Measurements from ENCODE around the gene SMCHD1. TPM values are rescaled to one million over a fixed set of nuclear protein-coding genes. Genes with fewer than 3 reads are reported as not detected.
"Not testable (repeated sequence)": the region's sequence is repeated elsewhere in the genome, so short reads cannot be mapped to it uniquely, and the experiment has no call there.

Gene SMCHD1
- total and polyA plus RNA-seq, 2 donors = 26.6 to 87.8 TPM

- H3K27ac ChIP-seq (ENCODE audit: low read depth in 1 of 2, low read length in 1 of 2) = no peak overlapping the region
Measured at GRCh38 chr18:2823966-2824365, 168.4 kb downstream of the SMCHD1 start.

GRCh38 chr18:2824865-2825264, 169.3 kb downstream of the SMCHD1 start:
- no peaks in the 10 kb centered on the region for H3K27me3 ChIP-seq (ENCODE audit: control insufficient read depth in 2 of 2, insufficient read depth in 1 of 2, low read length in 1 of 2)

More at GRCh38 chr18:2823966-2824365, 168.4 kb downstream of the SMCHD1 start:
- DNase-seq (ENCODE audit: low read depth in 6 of 9, low spot score in 9 of 9) = no peak
- WGBS = 96% methylated on average over 2 of the region's 2 CpGs
- no peaks in the 10 kb centered on the region for H3K36me3 ChIP-seq (ENCODE audit: control insufficient read depth in 2 of 2, insufficient read depth in 2 of 2, low read length in 1 of 2)
- H3K4me1 ChIP-seq (ENCODE audit: control insufficient read depth in 2 of 2, insufficient read depth in 2 of 2, low read length in 2 of 2) = no peaks in the 10 kb centered on the region
- no peak overlapping the region for H3K4me3 ChIP-seq (ENCODE audit: low read length in 2 of 2)
- H3K9me3 ChIP-seq (ENCODE audit: control insufficient read depth in 2 of 2, insufficient read depth in 1 of 2, low read length in 1 of 2) = no peaks in the 10 kb centered on the region
- H3K27me3 ChIP-seq (ENCODE audit: control insufficient read depth in 2 of 2, insufficient read depth in 1 of 2, low read length in 1 of 2) = no peaks in the 10 kb centered on the region

GRCh38 chr18:2825613-2826175, 170.2 kb downstream of the SMCHD1 start:
- no peaks in the 10 kb centered on the region for H3K36me3 ChIP-seq (ENCODE audit: control insufficient read depth in 2 of 2, insufficient read depth in 2 of 2, low read length in 1 of 2)
- DNase-seq (ENCODE audit: low read depth in 6 of 9, low spot score in 9 of 9) = no peak
- H3K9me3 ChIP-seq (ENCODE audit: control insufficient read depth in 2 of 2, insufficient read depth in 1 of 2, low read length in 1 of 2) = no peaks in the 10 kb centered on the region
- H3K4me1 ChIP-seq (ENCODE audit: control insufficient read depth in 2 of 2, insufficient read depth in 2 of 2, low read length in 2 of 2) = no peaks in the 10 kb centered on the region
- no peak overlapping the region for H3K4me3 ChIP-seq (ENCODE audit: low read length in 2 of 2)
- no peaks in the 10 kb centered on the region for H3K27me3 ChIP-seq (ENCODE audit: control insufficient read depth in 2 of 2, insufficient read depth in 1 of 2, low read length in 1 of 2)
- H3K27ac ChIP-seq (ENCODE audit: low read depth in 1 of 2, low read length in 1 of 2) = no peak overlapping the region
- 98% methylated on average over 3 of the region's 3 CpGs for WGBS

More at GRCh38 chr18:2824865-2825264, 169.3 kb downstream of the SMCHD1 start:
- H3K9me3 ChIP-seq (ENCODE audit: control insufficient read depth in 2 of 2, insufficient read depth in 1 of 2, low read length in 1 of 2) = no peaks in the 10 kb centered on the region
- DNase-seq (ENCODE audit: low read depth in 6 of 9, low spot score in 9 of 9) = no peak
- no peak overlapping the region for H3K4me3 ChIP-seq (ENCODE audit: low read length in 2 of 2)
- WGBS = 96% methylated on average over 5 of the region's 5 CpGs
- H3K27ac ChIP-seq (ENCODE audit: low read depth in 1 of 2, low read length in 1 of 2) = no peak overlapping the region
- no peaks in the 10 kb centered on the region for H3K4me1 ChIP-seq (ENCODE audit: control insufficient read depth in 2 of 2, insufficient read depth in 2 of 2, low read length in 2 of 2)
- no peaks in the 10 kb centered on the region for H3K36me3 ChIP-seq (ENCODE audit: control insufficient read depth in 2 of 2, insufficient read depth in 2 of 2, low read length in 1 of 2)

- Histone ChIP-seq H3K27me3 (ENCODE audit: control insufficient read depth in 2 of 2, insufficient read depth in 1 of 2, low read length in 1 of 2) (no peaks in the 10 kb centered on the region), H3K36me3 (ENCODE audit: control insufficient read depth in 2 of 2, insufficient read depth in 2 of 2, low read length in 1 of 2) (no peaks in the 10 kb centered on the region), H3K9me3 (ENCODE audit: control insufficient read depth in 2 of 2, insufficient read depth in 1 of 2, low read length in 1 of 2) (no peaks in the 10 kb centered on the region), H3K27ac (ENCODE audit: low read depth in 1 of 2, low read length in 1 of 2) (no peak overlapping the region), H3K4me1 (ENCODE audit: control insufficient read depth in 2 of 2, insufficient read depth in 2 of 2, low read length in 2 of 2) (no peaks in the 10 kb centered on the region), H3K4me3 (ENCODE audit: low read length in 2 of 2) (no peak overlapping the region)
- DNase-seq (ENCODE audit: low read depth in 6 of 9, low spot score in 9 of 9) = no peak
- 93% methylated on average over 10 of the region's 10 CpGs for WGBS
Measured at GRCh38 chr18:2826581-2826980, 171.1 kb downstream of the SMCHD1 start.

- no peaks in the 10 kb centered on the region for H3K9me3 ChIP-seq (ENCODE audit: control insufficient read depth in 2 of 2, insufficient read depth in 1 of 2, low read length in 1 of 2)
Measured at GRCh38 chr18:2827061-2827460, 171.5 kb downstream of the SMCHD1 start.

GRCh38 chr18:2836118-2836517, 180.6 kb downstream of the SMCHD1 start:
- 97% methylated on average over 3 of the region's 3 CpGs for WGBS
- H3K36me3 ChIP-seq (ENCODE audit: control insufficient read depth in 2 of 2, insufficient read depth in 2 of 2, low read length in 1 of 2); H3K9me3 ChIP-seq (ENCODE audit: control insufficient read depth in 2 of 2, insufficient read depth in 1 of 2, low read length in 1 of 2); H3K27ac ChIP-seq (ENCODE audit: low read depth in 1 of 2, low read length in 1 of 2); H3K27me3 ChIP-seq (ENCODE audit: control insufficient read depth in 2 of 2, insufficient read depth in 1 of 2, low read length in 1 of 2); H3K4me1 ChIP-seq (ENCODE audit: control insufficient read depth in 2 of 2, insufficient read depth in 2 of 2, low read length in 2 of 2); DNase-seq (ENCODE audit: low read depth in 6 of 9, low spot score in 9 of 9); H3K4me3 ChIP-seq (ENCODE audit: low read length in 2 of 2): not testable (repeated sequence)

More at GRCh38 chr18:2827061-2827460, 171.5 kb downstream of the SMCHD1 start:
- Histone ChIP-seq H3K36me3 (ENCODE audit: control insufficient read depth in 2 of 2, insufficient read depth in 2 of 2, low read length in 1 of 2) (no peaks in the 10 kb centered on the region), H3K27me3 (ENCODE audit: control insufficient read depth in 2 of 2, insufficient read depth in 1 of 2, low read length in 1 of 2) (no peaks in the 10 kb centered on the region), H3K4me3 (ENCODE audit: low read length in 2 of 2) (no peak overlapping the region), H3K4me1 (ENCODE audit: control insufficient read depth in 2 of 2, insufficient read depth in 2 of 2, low read length in 2 of 2) (no peaks in the 10 kb centered on the region), H3K27ac (ENCODE audit: low read depth in 1 of 2, low read length in 1 of 2) (no peak overlapping the region)
- no peak for DNase-seq (ENCODE audit: low read depth in 6 of 9, low spot score in 9 of 9)
- WGBS = 94% methylated on average over 5 of the region's 5 CpGs

- H3K4me1 ChIP-seq (ENCODE audit: control insufficient read depth in 2 of 2, insufficient read depth in 2 of 2, low read length in 2 of 2); H3K4me3 ChIP-seq (ENCODE audit: low read length in 2 of 2); H3K27me3 ChIP-seq (ENCODE audit: control insufficient read depth in 2 of 2, insufficient read depth in 1 of 2, low read length in 1 of 2); H3K27ac ChIP-seq (ENCODE audit: low read depth in 1 of 2, low read length in 1 of 2); H3K36me3 ChIP-seq (ENCODE audit: control insufficient read depth in 2 of 2, insufficient read depth in 2 of 2, low read length in 1 of 2); DNase-seq (ENCODE audit: low read depth in 6 of 9, low spot score in 9 of 9); H3K9me3 ChIP-seq (ENCODE audit: control insufficient read depth in 2 of 2, insufficient read depth in 1 of 2, low read length in 1 of 2): not testable (repeated sequence)
Measured at GRCh38 chr18:2837290-2837689, 181.8 kb downstream of the SMCHD1 start.

GRCh38 chr18:2839202-2839601, 183.7 kb downstream of the SMCHD1 start:
- no peaks in the 10 kb centered on the region for H3K4me1 ChIP-seq (ENCODE audit: control insufficient read depth in 2 of 2, insufficient read depth in 2 of 2, low read length in 2 of 2)
- H3K27ac ChIP-seq (ENCODE audit: low read depth in 1 of 2, low read length in 1 of 2) = no peak overlapping the region
- no peaks in the 10 kb centered on the region for H3K9me3 ChIP-seq (ENCODE audit: control insufficient read depth in 2 of 2, insufficient read depth in 1 of 2, low read length in 1 of 2)
- H3K4me3 ChIP-seq (ENCODE audit: low read length in 2 of 2) = no peak overlapping the region
- 93% methylated on average over 8 of the region's 8 CpGs for WGBS
- H3K36me3 ChIP-seq (ENCODE audit: control insufficient read depth in 2 of 2, insufficient read depth in 2 of 2, low read length in 1 of 2) = no peaks in the 10 kb centered on the region
- DNase-seq (ENCODE audit: low read depth in 6 of 9, low spot score in 9 of 9) = no peak
- peaks cover 0 to 13% of the 10 kb centered on the region in 2 donors for H3K27me3 ChIP-seq (ENCODE audit: control insufficient read depth in 2 of 2, insufficient read depth in 1 of 2, low read length in 1 of 2)

- no peaks in the 10 kb centered on the region for H3K4me1 ChIP-seq (ENCODE audit: control insufficient read depth in 2 of 2, insufficient read depth in 2 of 2, low read length in 2 of 2)
- no peak overlapping the region for H3K4me3 ChIP-seq (ENCODE audit: low read length in 2 of 2)
- no peaks in the 10 kb centered on the region for H3K36me3 ChIP-seq (ENCODE audit: control insufficient read depth in 2 of 2, insufficient read depth in 2 of 2, low read length in 1 of 2)
- H3K27ac ChIP-seq (ENCODE audit: low read depth in 1 of 2, low read length in 1 of 2) = no peak overlapping the region
- WGBS = 99% methylated on average over 1 of the region's 1 CpG
- no peak for DNase-seq (ENCODE audit: low read depth in 6 of 9, low spot score in 9 of 9)
- no peaks in the 10 kb centered on the region for H3K9me3 ChIP-seq (ENCODE audit: control insufficient read depth in 2 of 2, insufficient read depth in 1 of 2, low read length in 1 of 2)
- peaks cover 6 to 26% of the 10 kb centered on the region in 2 donors for H3K27me3 ChIP-seq (ENCODE audit: control insufficient read depth in 2 of 2, insufficient read depth in 1 of 2, low read length in 1 of 2)
Measured at GRCh38 chr18:2840521-2840920, 185.0 kb downstream of the SMCHD1 start.
